HG03064 (cell line): Measurements from ENCODE around the gene SUPT4H1.
A peak's percentile ranks its signal among the peaks of the same experiment; 100 is the strongest.
"Not testable (repeated sequence)": the region's sequence is repeated elsewhere in the genome, so short reads cannot be mapped to it uniquely, and the experiment has no call there.

ENCODE experiments used
- ATAC-seq: cut with Tn5 transposase; IDR thresholded peaks from one replicate; pipeline ENCODE4 v1.9.1; 2021; ENCODE audit warnings: low read depth; ENCODE audit not compliant: unreplicated experiment

Gene SUPT4H1

DNA sequence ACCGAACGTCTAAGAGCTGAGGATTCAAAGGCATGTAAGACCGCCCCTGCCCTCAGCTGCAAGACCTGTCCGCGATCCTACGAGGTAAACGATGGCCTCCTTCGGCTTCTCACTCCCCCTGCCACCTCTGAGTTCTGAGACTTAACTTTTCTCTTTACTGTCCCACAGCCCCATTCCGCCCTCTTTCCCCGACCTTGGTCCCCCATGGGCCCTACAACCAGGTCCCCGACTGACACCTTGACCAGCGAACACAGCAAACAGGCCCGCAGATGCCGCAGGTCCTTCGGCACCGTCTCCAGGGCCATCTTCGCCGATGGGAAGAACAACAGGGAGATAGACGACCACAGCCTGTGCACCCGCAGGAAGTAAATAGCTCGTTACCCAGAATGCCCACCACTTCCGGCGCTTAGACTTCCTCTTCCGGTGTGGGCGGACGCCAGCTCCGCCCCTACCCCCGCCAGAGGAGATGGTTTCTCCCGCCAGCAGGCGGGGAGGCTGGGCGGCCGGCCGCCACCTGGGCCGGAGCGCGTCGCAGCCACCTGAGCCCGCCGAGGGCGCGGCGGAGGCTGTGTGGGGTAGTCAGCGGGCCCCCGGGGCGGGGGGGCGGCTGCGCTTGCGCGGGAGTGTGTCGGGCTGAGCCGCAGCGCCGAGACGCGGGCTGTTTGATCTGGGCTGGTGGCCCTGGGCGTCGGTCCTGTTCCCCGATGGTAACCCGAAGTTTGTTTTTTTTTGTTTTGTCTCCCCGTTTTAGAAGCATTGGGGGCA, at the start of gene SUPT4H1:
TSS of gene SUPT4H1 (minus strand) at position 371 of the 765 bp plus-strand sequence. CDS start at position 305, 66 bp downstream.
- peak; percentile 82 for ATAC-seq

DNA sequence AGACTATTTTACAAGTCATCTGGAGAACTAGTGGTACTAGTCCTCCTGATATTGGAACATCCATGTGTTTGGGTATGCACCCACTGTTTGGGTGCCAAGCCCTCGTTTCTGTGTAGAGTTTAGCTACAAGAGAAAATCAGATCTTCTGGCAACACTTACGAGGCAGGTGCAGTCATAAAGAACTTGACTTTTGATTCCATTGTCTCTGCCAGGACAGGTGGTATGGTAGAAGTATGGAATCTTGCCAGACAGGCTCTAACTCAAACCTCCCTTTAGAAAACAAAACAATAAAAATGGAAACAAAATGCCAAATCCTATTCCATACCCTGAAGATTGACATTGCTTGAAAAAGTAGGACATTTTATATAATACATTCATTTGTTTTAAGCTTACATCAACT, 49.3 kb upstream of the SUPT4H1 start:
- no peak for ATAC-seq

DNA sequence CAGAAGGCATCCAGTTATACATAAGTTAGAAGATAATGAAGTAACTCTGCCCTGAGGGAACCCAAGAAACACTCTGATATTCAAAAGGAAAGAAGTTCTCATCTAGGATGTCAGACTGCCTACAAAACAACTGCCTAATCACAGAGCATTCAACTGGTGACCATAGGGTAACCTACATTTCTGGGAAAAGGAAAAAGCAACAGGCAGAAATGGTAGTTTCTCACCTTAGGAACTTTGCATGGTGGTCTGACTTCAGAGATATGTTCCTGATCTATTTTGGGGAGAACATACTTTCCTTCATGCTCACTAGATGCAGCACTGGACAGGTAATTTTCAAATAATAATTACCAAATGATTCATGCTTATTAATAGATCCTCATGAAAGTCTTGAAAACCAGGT, 48.8 kb upstream of the SUPT4H1 start:
- ATAC-seq = no peak

DNA sequence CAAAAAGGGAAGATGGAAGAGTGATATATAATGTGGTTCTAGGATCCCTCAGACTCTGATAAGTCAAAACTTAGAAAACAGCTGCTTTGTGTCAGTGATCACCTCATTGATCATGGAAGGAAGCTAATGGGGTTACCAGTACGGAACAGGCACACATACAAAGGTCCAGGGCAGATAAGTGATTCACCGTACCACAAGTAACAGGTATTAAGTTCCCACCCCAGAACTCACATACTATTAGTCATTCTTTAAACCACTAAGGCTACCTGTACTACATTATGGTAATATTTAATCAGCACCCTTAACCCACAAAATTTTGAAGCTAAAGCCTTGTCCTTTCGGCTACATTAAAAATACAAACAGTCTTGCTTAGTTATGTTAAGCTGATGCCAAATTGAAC, 48.0 kb upstream of the SUPT4H1 start:
- no peak for ATAC-seq

DNA sequence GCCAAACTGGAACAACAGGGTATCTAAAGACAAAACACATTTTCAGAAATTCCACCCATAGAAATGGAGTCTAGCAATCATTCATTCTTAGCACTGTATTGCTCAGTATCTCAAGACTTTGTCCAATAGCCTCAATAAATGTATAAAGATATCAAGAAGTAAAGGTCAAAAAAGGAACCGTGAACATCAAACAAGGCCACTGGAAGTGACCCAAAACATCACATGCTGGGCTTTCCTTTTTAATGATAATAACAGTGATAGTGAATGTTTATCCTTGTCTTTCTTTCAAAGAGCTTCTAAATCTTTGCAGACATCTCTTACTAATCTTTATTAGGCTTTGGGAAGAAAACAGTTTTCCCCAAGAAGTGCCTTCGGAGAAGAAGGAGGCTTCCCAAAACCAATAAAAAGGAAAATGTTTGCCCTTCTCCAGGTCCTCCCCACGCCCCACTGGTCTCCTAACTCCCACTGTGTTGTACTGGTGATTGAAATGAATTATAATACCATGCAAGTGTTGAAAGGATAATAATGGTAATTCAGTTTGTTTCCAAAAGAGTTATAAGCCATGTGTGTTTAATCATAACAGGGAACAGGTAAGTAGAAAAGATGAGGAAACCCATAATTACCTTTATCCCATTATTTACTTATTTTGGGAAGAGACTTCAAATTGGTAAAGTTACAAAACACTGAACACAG, 46.7 kb upstream of the SUPT4H1 start:
- ATAC-seq = no peak

DNA sequence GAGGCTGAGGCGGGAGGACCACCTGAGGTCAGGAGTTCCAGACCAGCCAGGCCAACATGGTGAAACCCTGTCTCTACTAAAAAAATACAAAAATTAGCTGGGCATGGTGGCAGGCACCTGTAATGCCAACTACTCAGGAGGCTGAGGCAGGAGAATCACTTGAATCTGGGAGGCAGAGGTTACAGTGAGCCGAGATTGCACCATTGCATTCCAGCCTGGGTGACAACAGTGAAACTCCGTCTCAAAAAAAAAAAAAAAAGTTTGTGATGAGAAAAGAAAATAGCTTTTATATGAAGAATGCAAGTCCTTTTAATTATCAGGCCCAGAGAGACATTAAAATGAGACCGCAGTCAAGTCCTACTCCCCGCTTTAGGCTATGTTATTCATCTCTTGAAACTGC, 45.4 kb upstream of the SUPT4H1 start:
- ATAC-seq = not testable (repeated sequence)

DNA sequence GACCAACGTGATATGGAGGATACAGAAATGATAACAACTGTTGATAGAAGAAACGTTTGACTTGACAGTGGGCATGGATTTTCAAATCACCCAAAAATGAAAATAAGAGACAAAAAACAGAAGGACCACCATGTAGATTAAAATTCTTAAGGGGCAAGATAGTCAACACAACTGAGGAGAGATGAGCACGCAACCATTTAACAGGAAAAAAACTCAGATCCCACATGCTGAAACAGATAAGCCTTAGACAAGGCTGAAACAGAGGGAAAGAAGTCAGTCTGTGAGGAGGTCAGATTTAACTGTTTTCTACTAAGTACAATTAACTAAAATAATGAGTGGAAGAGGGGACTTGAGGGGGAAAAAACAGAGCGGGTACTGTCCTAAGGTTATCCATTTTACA, 44.2 kb upstream of the SUPT4H1 start:
- ATAC-seq = no peak

DNA sequence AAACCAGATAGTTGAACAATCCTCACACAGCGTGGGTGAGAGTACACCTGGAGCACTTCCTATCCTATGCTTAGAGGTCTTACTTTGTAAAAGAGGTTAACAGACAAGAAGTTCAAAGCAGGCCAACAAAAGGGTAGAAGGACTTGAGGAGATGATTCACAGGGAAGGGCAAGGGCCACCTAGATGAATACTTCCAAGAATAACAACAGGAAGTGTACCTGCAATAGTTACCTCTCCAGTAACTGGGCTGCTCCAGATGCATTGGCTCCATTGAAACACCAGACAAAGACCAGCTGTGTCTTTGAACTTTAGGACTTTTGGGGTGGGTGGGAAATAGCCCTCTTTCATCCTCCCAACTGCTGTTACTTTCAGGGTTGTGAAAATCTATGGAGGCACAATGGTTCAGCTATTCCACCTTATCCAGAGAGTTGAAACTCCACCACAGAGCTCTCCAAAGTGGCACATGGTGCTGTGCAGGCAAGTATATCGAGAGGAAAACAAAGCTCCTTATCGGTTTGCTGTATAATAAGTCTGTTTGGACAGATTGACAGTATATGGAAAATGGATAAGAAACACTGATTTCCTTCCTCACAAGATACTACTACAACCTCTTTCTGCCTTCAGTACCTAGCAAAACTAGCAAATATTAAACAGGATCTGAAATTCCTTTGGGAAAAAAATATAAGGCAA, 42.7 kb upstream of the SUPT4H1 start:
- no peak for ATAC-seq

DNA sequence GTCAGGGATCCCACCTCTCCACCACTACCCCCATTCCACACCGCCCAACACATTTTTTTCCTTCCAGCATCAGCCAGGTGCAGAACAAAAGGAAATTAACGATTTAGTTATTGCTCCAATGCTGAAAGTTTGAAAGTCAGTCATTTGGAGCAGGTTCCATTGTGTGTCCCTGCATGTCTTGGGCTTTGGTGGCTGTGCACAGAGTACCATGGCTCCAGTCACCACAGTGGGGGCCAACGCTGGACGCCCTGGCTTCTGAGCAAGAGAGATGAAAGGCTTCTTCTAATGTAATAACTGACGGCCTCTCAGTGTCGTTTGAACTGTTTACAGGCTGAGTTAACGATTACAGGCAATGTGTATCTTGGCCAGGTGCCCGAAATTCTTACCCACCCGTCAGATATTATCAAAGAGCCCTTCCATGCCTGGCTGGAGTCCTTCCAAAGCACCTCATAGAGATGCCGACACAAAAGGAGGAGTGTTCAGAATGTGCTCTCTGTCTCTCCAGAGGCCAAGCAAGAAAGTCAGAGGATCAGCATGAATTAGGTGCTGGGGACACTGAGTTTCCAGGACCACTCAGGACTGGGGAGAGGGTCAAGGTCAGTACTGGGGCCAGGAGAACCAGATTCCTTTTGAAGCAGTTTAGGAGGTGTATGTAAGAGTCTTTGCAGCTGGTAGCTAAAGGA, 39.4 kb upstream of the SUPT4H1 start:
- no peak for ATAC-seq

DNA sequence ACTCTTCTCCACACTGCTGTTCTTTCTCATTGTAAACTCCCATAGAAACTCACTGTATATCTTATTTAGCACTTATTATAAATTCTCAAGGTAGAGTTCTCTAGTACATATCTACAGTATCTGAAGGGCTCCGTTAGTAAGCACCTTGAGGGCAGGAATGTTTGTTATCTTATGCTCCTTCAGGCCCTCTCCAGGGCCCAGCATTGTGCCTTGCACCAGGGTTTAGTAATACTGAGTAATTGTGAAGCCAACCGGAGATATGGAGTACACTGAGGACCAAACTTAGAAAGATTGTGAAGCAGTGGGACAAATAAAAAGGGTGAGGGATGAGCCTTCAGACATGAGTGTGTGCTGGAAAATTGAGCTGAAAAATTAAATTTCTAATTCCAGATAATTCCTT, 38.9 kb upstream of the SUPT4H1 start:
- no peak for ATAC-seq

DNA sequence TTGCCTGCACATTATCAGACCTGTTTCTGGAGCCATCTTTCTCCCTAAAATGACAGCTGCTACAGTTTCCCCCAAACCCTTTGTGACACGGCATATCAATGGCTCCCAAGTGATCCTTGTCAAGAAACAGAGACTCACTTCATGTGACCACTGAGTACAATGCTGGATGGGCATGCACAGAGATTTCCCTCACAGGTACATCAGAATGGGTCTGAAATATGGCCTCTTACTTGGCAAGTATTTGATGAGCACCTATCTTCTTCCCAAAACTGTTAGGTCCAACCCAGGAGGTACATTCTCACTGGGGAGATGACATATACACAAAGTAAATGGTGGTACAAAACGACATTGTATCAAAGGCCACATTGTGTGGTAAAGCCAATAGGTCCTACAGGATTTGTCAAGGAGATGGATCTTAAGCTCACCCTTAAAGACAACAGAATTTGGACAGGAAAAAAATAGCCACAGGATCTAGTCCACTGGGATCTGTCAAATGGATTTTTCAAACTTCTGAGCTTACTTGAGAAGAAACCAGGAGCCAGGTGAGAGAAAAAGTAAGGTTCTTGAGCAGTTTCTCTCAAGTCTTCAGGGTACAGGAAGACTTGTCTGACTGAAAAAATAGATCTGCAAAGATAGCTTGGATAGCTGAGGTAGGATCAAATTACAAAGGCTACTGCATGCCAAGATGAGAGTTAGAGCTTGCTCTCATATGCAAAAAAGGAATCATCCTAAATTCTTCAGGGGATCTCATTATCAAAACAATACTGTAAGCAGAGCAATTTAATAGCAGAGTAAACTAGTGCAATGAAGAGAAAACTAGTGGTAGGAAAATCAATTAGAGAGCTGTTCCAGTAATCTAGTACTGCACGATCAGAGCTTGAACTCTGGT, 36.5 kb upstream of the SUPT4H1 start:
- ATAC-seq = no peak

DNA sequence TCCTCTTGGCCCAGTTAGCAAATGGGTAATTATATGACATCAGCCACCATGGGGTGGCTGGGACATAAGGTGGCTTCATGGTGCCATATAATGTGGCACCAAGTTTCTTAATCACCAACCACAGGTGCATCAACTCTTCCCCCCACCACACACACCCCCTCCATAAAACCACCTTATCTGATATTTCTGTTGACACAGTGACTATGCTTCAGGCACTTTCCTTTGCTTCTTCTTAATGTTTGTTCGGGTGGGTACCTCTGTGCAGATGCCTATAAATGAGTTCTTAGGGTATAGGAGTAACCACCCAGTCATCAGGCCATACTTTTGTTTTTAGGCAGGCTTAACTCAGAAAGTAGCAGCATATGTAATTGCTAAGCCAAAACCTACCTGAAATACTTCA, 35.8 kb upstream of the SUPT4H1 start:
- no peak for ATAC-seq

DNA sequence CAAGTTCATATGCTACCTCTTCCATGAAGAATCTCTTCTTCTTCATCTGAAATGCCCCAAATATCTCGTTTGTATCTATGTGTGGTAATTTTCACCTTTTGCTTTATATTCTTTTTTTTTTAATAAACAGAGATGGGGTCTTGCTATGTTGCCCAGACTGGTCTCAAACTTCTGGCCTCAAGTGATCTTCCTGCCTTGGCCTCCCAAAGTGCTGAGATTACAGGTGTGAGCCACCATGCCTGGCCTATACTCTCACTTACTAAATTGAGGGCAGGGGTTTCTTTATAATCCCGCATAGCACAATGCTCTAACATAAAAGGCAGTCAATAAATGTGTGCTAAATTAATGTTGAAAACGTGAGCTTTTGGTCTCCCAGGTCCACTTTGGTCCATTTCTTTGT, 34.7 kb upstream of the SUPT4H1 start:
- no peak for ATAC-seq

DNA sequence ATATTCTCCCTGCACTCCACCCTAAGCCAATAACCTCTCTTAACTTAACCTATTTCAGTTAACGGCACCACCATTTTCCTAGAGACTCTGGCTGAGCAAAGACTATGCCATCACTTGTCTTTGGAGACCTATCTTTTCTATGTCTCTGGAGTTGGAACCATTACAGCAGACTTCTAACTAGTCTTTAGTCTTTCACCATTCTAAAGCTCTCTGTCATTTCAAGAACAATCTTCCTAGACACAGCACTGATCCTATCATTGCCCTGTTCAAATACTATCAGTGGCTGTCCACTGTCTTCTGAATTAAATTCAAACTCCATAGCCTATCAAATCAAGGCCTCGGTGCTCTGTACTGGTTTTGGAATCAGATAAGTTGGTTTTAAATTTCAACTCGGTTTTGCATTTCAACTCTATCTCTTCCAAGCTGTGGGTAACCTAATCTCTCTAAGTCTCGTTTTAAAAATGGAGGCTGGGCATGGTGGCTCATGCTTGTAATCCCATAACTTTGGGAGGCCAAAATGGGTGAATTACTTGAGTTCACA, 33.4 kb upstream of the SUPT4H1 start:
- no peak for ATAC-seq

DNA sequence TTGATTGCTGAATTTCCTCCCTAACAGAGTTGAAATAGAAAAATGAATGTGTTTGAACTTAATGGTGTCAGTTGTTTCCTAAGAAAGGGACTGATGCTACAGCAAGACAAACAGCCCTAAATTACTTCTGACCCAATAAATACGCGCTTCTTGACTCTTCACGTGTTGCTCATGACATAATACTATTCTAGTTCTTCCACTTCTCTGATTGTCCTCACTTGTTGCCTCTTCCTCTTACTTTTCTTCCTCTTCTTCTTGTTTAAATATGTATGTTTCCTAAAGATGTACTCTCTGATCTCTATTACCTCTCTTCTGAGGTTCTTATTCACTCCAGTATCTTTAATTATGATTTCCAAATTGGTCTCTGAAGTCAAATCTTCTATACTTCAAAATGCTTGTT, 32.9 kb upstream of the SUPT4H1 start:
- no peak for ATAC-seq

DNA sequence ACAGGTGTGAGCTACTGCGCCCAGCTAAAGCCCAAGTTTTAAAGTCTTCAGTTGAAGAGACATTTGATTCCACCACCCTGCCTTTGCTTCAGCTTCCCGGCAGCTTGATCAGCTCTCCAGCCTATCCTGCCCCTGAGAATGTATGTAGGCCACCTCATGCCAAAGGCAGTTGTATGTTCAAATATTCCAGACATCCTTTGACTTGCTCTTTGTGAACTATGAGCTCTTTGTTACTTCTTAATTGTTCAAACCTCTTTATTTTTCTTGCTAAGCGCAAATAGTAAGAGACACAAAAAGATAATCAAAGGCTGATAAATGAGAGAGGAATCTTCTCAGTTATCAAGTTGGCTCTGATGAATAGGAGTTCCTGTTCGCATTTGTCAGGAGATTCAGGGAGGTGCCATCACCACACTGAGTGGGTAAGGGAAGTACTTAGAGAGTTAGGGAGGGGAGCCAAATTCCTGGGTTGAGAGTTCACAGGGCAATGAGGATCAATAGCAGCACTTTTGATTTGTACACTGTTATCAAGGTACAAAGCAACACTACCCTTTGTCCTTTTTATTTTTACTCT, 32.0 kb upstream of the SUPT4H1 start:
- no peak for ATAC-seq

DNA sequence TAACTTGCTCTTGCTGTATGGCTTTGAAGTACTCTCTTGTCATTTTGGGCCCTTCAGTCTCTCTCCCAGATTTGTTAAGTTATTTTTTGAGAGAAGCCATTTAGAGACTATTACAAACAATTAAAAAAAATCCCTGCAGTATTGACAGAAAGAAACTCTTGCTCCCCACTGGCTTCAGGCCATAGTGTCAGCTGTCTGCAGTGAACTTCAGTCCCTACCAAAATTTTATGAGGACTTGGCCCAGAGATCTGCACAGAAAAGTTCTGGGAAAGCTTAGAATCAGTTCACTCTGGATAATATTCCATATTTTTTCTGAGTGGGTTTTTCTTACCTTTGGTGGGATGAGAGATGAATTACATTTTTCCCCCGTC, 30.9 kb upstream of the SUPT4H1 start:
- ATAC-seq = no peak

DNA sequence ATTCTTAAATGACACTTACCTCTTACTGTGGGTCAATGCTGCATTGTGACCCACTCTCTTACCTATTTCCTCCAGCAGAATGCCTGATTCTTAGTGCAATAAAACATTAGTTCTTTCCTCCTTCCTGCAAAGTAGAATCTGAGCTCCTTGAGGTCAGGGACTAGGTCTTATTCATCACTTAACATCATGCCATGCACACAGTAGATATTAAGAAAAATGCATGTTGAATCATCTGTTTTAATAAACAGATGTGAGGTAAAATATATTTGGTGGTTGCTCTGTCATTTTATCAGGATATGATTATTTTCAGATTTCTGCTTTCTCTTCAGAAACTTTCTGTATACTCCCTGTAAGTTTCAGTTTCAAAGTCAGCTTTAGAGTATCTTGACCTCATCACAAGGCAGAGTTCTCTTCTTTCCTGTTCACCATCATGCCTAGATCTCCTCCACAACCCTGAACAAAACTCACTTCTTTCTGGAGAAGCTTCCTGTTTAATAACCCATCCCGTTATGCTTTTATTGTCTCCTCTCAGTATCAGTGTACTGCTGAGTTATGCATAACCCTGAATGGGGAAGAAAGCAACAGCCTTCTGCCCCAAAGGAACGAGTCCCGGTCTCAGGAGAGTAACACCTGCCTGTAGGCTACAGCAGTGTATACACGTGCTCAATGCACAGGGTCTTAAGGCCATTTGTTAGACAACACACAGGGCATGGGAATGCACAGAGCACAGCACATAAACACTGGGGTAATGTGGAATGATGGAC, 30.3 kb upstream of the SUPT4H1 start:
- ATAC-seq = no peak
